HEK293T (cell line): ENCODE measurements around the gene FARP2.

Experiments
- CTCF ChIA-PET: fragments of 350-600 bp; formaldehyde crosslinking; extraction: SDS; loops from one replicate; lab custom pipeline; 2021; ENCODE audit warnings: antibody characterized with exemption, inconsistent platforms; lab: Yijun Ruan, JAX
- POLR2A ChIA-PET: fragments of 350-600 bp; formaldehyde crosslinking; extraction: SDS; loops from one replicate; lab custom pipeline; 2020; ENCODE audit warnings: antibody characterized with exemption, inconsistent platforms; lab: Yijun Ruan, JAX
- DNase-seq: peaks from one replicate; pipeline ENCODE4 v3.0.0; 2012; ENCODE audit warnings: mixed read lengths; ENCODE audit errors: extremely low spot score
- ARNT ChIP-seq: fragments of 450-650 bp; IDR thresholded peaks from 2 replicates; pipeline ENCODE4 v1.6.1; 2017; ENCODE audit warnings: mild to moderate bottlenecking
- BHLHE40 ChIP-seq: fragments of 450-650 bp; IDR thresholded peaks from 2 replicates; pipeline ENCODE4 v1.6.1; 2016; ENCODE audit warnings: mild to moderate bottlenecking, moderate library complexity, borderline replicate concordance
- CTBP1 ChIP-seq: fragments of 450-650 bp; IDR thresholded peaks from 2 replicates; pipeline ENCODE4 v1.6.1; 2016; ENCODE audit warnings: borderline replicate concordance
- ELF4 ChIP-seq: fragments of 450-650 bp; IDR thresholded peaks from 2 replicates; pipeline ENCODE4 v1.6.1; 2017; ENCODE audit warnings: antibody characterized with exemption
- FOXA1 ChIP-seq: fragments of 450-650 bp; IDR thresholded peaks from 2 replicates; pipeline ENCODE4 v1.6.1; 2016; ENCODE audit warnings: mild to moderate bottlenecking
- FOXK2 ChIP-seq: fragments of 450-650 bp; IDR thresholded peaks from 2 replicates; pipeline ENCODE4 v1.6.1; 2016; ENCODE audit warnings: mild to moderate bottlenecking
- FOXM1 ChIP-seq: fragments of 450-650 bp; IDR thresholded peaks from 2 replicates; pipeline ENCODE4 v1.6.1; 2017; ENCODE audit warnings: mild to moderate bottlenecking, borderline replicate concordance
- HDGF ChIP-seq: fragments of 450-650 bp; IDR thresholded peaks from 2 replicates; pipeline ENCODE4 v1.6.1; 2017; ENCODE audit warnings: antibody characterized with exemption, borderline replicate concordance
- L3MBTL2 ChIP-seq: fragments of 450-650 bp; conservative IDR thresholded peaks from 2 replicates; pipeline ENCODE4 v1.6.1; 2016; ENCODE audit warnings: mild to moderate bottlenecking
- LEF1 ChIP-seq: fragments of 450-650 bp; IDR thresholded peaks from 2 replicates; pipeline ENCODE4 v1.6.1; 2017; ENCODE audit warnings: mild to moderate bottlenecking, borderline replicate concordance
- NFRKB ChIP-seq: fragments of 450-650 bp; IDR thresholded peaks from 2 replicates; pipeline ENCODE4 v1.6.1; 2016; ENCODE audit warnings: mild to moderate bottlenecking, moderate library complexity
- PKNOX1 ChIP-seq: fragments of 450-650 bp; IDR thresholded peaks from 2 replicates; pipeline ENCODE4 v1.6.1; 2016
- SP1 ChIP-seq: fragments of 450-650 bp; IDR thresholded peaks from 2 replicates; pipeline ENCODE4 v1.6.1; 2017
- SUZ12 ChIP-seq: fragments of 450-650 bp; IDR thresholded peaks from 2 replicates; pipeline ENCODE4 v1.6.1; 2016; ENCODE audit warnings: mild to moderate bottlenecking
- TARDBP ChIP-seq: fragments of 450-650 bp; IDR thresholded peaks from 2 replicates; pipeline ENCODE4 v1.6.1; 2016
- ZNF384 ChIP-seq: fragments of 450-650 bp; IDR thresholded peaks from 2 replicates; pipeline ENCODE4 v1.6.1; 2016

The FARP2 gene

GRCh38 chr2:241499146-241499965, 143.3 kb downstream of the FARP2 start:
- ChIA-PET POLR2A (no interaction called here), CTCF (no interaction called here)
- no peak for DNase-seq
- TF ChIP-seq FOXK2 (no peak), SP1 (no peak), CTBP1 (no peak), TARDBP (no peak), BHLHE40 (no peak), ELF4 (no peak), FOXM1 (no peak), PKNOX1 (no peak), FOXA1 (no peak), LEF1 (no peak), NFRKB (no peak), SUZ12 (no peak), HDGF (no peak), L3MBTL2 (no peak), ZNF384 (no peak), ARNT (no peak)

GRCh38 chr2:241500016-241500415, 143.9 kb downstream of the FARP2 start:
- ChIA-PET POLR2A (no interaction called here), CTCF (no interaction called here)
- no peak for TF ChIP-seq BHLHE40
- no peak for TF ChIP-seq SP1
- TF ChIP-seq FOXM1: no peak
- no peak for TF ChIP-seq ELF4
- no peak for TF ChIP-seq L3MBTL2
- TF ChIP-seq ARNT: no peak
- TF ChIP-seq SUZ12: no peak
- no peak for TF ChIP-seq TARDBP
- TF ChIP-seq ZNF384: no peak
- TF ChIP-seq PKNOX1: no peak
- TF ChIP-seq FOXA1: no peak
- TF ChIP-seq CTBP1: no peak
- no peak for TF ChIP-seq HDGF
- TF ChIP-seq LEF1: no peak
- TF ChIP-seq FOXK2: no peak
- TF ChIP-seq NFRKB: no peak
- no peak for DNase-seq

GRCh38 chr2:241500431-241500975, 144.4 kb downstream of the FARP2 start:
- POLR2A ChIA-PET: no interaction called here

GRCh38 chr2:241501099-241501541, 145.0 kb downstream of the FARP2 start:
- CTCF ChIA-PET: no interaction called here
- no peak for TF ChIP-seq SUZ12
- no peak for TF ChIP-seq CTBP1
- no peak for TF ChIP-seq NFRKB
- TF ChIP-seq FOXK2: no peak
- POLR2A ChIA-PET: no interaction called here
- no peak for DNase-seq

More at GRCh38 chr2:241500431-241500975, 144.4 kb downstream of the FARP2 start:
- DNase-seq: no peak
- TF ChIP-seq FOXA1 (no peak), SUZ12 (no peak), BHLHE40 (no peak), CTBP1 (no peak), L3MBTL2 (no peak), FOXK2 (no peak), ARNT (no peak), TARDBP (no peak), HDGF (no peak)
- CTCF ChIA-PET: no interaction called here

- no peak for TF ChIP-seq NFRKB
- no peak for TF ChIP-seq ELF4
- no peak for TF ChIP-seq TARDBP
- no peak for TF ChIP-seq FOXK2
- no peak for DNase-seq
- CTCF ChIA-PET: no interaction called here
- POLR2A ChIA-PET: no interaction called here
Observed at GRCh38 chr2:241501551-241501950, 145.5 kb downstream of the FARP2 start.

- no peak for DNase-seq
- no peak for TF ChIP-seq SP1
- TF ChIP-seq HDGF: no peak
- no peak for TF ChIP-seq ZNF384
- TF ChIP-seq SUZ12: no peak
- TF ChIP-seq FOXA1: no peak
- TF ChIP-seq LEF1: no peak
- no peak for TF ChIP-seq NFRKB
- TF ChIP-seq FOXM1: no peak
- no peak for TF ChIP-seq TARDBP
- TF ChIP-seq L3MBTL2: no peak
- TF ChIP-seq FOXK2: no peak
- CTCF ChIA-PET: interaction anchor here (1.0 kb wide), 1 partner anchor 108 kb away, joined by 3 read pairs; no protein-coding TSS in a partner anchor
- POLR2A ChIA-PET: no interaction called here
Observed at GRCh38 chr2:241502281-241502680, 146.2 kb downstream of the FARP2 start.

GRCh38 chr2:241503776-241504392, 147.8 kb downstream of the FARP2 start:
- TF ChIP-seq SP1 (no peak), TARDBP (no peak), FOXA1 (no peak), HDGF (no peak), L3MBTL2 (no peak)
- POLR2A ChIA-PET: no interaction called here
- DNase-seq: no peak
- CTCF ChIA-PET: interaction anchor here (0.6 kb wide), 1 partner anchor 93 kb away, joined by 3 read pairs; no protein-coding TSS in a partner anchor
